AG09319 (cell line): ENCODE measurements around the gene TMOD1.
A peak's percentile ranks its signal among the peaks of the same experiment; 100 is the strongest.

Source experiments
- DNase-seq: peaks from one replicate; pipeline ENCODE4 v3.0.0-alpha.2; 2010; ENCODE audit warnings: low read depth; ENCODE audit errors: extremely low read depth
- CTCF ChIP-seq: IDR thresholded peaks from 2 replicates; pipeline ENCODE4 v1.5.1; 2011; ENCODE audit warnings: low read depth, mild to moderate bottlenecking, inconsistent platforms, low read length, moderate library complexity

TMOD1 gene

DNA sequence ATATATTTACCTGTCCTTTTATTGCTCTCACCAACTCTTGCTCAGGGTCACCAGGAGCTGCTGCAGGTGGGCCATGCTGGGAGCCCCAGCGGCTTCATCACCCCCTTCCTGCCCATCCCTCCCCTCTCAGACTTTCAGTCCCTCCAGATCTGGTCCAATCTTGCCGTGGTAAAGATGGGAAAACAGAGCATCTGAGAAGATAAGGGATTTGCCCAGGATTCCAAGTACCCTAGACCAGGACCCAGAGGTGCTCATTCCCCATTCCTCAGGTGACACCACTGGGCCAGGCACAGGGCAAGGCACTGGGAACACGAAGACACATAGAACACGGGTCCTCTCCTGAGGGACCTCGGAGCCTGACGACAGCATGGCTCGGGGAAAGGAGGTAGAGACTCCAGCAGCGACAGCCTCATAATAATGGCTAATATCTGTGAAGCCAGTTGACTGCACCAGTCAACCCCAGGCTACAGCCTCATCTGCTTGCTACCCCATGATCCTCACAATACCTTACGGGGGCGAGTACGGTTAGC is 18.0 kb downstream of the TMOD1 start:
- TF ChIP-seq CTCF, result no peak
- DNase-seq, result no peak

DNA sequence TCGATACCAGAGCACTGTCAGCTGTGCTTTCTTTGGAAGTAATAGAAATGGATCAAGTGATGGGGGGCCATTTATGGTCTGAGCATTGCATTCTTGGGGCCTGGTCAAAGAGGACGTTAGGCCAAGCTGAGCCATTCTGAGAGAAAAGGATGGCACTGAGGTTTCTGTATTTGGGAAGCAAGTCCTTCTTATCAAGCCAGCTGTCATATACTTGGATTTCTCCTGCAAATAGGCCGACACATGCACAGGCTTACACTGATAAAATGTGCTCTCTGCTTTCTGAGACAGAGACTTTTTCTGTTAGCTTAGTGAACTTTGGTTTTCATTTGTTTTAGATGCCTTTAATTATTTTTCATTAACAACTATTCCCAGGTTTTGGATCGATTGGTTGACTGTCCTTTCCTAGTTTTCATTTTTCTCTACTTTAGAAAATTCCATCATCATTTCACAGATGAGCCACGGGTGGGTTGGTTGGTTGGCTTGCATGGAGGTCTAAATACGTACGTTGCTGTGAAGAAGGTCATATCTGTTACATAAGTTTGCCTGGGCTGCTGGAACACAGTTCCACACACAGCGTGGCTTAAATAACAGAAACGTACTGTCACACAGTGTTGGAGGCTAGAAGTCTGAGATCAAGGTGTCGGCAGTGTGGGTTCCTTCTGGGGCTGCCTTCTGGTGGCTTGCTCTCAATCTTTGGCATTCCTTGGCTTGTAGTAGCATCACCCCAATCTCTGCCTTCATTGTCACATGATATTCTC is 20.3 kb downstream of the TMOD1 start:
- DNase-seq, result no peak
- TF ChIP-seq CTCF, result no peak

DNA sequence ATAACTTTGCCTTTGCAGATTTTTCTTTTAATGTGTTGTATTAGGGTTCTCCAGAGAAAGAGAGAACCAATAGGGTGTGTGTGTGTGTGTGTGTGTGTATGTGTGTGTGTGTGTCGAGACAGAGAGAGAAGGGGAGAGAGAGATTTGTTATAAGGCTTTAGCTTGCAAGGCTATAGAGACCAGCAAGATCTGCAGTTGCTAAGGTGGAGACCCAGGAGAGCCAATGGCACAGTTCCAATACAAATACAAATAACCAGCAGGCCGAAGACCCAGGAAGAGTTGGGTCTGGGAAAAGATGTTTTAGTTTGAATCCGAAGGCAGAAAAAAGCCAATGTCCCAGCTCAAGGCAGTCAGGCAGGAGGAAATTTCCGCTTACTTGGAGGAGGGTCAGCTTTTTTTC is 23.0 kb downstream of the TMOD1 start:
- TF ChIP-seq CTCF, result no peak
- DNase-seq, result no peak

DNA sequence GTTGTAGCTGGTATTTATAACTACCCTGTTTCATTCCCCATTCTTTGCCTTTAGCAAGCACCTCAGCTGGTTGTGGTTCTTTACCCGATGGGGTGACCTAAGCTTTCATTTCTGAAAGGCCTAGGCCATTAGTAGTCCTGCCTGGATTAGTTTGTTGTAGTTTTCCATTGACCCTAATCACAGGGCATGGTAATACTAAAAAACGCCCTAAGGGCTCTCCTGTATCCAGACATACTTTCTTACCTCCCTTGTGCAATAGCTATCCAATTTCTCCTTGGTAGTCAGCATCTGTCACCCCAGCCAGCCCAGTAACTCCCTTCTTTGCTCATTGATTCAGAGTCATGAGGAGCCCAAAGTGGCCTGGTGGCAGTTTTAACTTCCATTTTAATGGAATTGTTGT is 24.0 kb downstream of the TMOD1 start:
- TF ChIP-seq CTCF, result no peak
- peak; percentile 84 for DNase-seq

GRCh38 chr9:97526895-97527575 is 25.6 kb downstream of the TMOD1 start:
- no peak for DNase-seq
- TF ChIP-seq CTCF, result no peak

GRCh38 chr9:97527626-97528528 is 26.4 kb downstream of the TMOD1 start:
- no peak for TF ChIP-seq CTCF
- DNase-seq, result no peak
